ENCODE measurements around the gene MAP2K6.

Gene MAP2K6

DNA sequence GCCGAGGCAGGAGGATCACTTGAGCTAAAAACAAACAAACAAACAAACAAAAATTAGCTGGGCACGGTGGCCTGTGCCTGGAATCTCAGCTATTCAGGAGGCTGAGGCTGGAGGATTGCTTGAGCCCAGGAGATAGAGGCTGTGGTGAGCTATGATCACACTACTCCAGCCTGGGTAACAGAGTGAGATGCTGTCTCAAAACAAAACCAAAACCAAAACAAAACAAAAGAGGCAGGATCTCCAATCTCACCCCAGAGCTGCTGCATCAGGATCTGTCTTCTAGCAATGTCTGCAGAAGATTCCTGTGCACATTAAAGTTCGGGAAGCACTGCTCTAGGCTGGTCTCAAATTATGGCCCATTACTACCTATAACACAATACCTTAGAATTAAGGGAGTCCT is 43.1 kb downstream of the MAP2K6 start:
- TF ChIP-seq ZFX (IDR thresholded peaks at IDR 0.05): no peak
- TF ChIP-seq, protein P1, sequence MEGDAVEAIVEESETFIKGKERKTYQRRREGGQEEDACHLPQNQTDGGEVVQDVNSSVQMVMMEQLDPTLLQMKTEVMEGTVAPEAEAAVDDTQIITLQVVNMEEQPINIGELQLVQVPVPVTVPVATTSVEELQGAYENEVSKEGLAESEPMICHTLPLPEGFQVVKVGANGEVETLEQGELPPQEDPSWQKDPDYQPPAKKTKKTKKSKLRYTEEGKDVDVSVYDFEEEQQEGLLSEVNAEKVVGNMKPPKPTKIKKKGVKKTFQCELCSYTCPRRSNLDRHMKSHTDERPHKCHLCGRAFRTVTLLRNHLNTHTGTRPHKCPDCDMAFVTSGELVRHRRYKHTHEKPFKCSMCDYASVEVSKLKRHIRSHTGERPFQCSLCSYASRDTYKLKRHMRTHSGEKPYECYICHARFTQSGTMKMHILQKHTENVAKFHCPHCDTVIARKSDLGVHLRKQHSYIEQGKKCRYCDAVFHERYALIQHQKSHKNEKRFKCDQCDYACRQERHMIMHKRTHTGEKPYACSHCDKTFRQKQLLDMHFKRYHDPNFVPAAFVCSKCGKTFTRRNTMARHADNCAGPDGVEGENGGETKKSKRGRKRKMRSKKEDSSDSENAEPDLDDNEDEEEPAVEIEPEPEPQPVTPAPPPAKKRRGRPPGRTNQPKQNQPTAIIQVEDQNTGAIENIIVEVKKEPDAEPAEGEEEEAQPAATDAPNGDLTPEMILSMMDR (conservative IDR thresholded peaks at IDR 0.05): no peak
- no peak overlapping the region for H3K27ac ChIP-seq

- TF ChIP-seq ZFX (IDR thresholded peaks at IDR 0.05): no peak
- TF ChIP-seq, protein P1 (conservative IDR thresholded peaks at IDR 0.05): no peak
Observed at GRCh38 chr17:69460963-69461922, 46.7 kb downstream of the MAP2K6 start.

GRCh38 chr17:69461951-69462369 is 47.5 kb downstream of the MAP2K6 start:
- TF ChIP-seq, protein P1 (conservative IDR thresholded peaks at IDR 0.05): no peak
- TF ChIP-seq ZFX (IDR thresholded peaks at IDR 0.05): no peak
- H3K27ac ChIP-seq: no peak overlapping the region

More at GRCh38 chr17:69460963-69461922, 46.7 kb downstream of the MAP2K6 start:
- no peak overlapping the region for H3K27ac ChIP-seq

DNA sequence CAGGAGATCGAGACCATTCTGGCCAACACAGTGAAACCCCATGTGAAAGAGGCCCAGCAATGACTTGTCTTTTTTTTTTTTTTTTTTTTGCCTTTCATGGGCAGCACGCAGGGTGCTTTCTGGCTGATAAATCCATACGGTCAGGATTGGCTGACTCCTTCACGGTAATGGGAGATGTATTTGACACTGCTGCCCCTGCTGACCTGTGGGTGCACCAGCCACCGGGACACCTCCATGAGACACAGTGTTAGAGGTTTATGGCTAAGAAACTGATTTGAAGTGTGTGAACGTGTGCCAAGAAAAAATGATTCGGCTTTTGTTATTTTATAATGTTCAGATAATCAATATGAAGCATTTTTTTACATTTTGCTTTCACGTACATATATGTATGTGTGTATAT is 48.4 kb downstream of the MAP2K6 start:
- H3K27ac ChIP-seq: no peak overlapping the region
- TF ChIP-seq, protein P1 (conservative IDR thresholded peaks at IDR 0.05): no peak
- TF ChIP-seq ZFX (IDR thresholded peaks at IDR 0.05): no peak

DNA sequence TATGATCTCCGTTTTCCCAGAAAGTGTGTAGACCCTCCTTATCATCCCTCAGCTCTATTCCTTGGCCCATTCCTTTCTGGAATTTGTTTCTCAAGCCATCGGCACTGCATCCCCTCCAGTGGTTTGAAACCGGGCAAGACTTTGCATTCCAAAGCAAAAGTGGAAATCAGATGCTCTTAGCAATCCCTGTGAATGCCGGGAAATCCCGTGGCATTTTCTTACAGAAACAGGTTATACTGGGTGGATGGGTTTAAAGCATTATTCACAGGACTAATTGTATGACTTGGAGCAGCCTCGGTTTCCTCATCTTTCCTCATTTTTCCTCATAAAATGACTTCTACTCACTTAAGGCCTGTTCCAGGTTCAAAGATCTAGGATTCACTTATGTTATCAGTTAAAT is 52.0 kb downstream of the MAP2K6 start:
- no peak overlapping the region for H3K27ac ChIP-seq
- TF ChIP-seq ZFX (IDR thresholded peaks at IDR 0.05): no peak
- TF ChIP-seq, protein P1 (conservative IDR thresholded peaks at IDR 0.05): no peak

GRCh38 chr17:69466905-69467667 is 52.6 kb downstream of the MAP2K6 start:
- no peak overlapping the region for H3K27ac ChIP-seq
- TF ChIP-seq, protein P1 (conservative IDR thresholded peaks at IDR 0.05): no peak
- no peak for TF ChIP-seq ZFX (IDR thresholded peaks at IDR 0.05)

GRCh38 chr17:69468207-69468606 is 53.7 kb downstream of the MAP2K6 start:
- H3K27ac ChIP-seq: no peak overlapping the region
- TF ChIP-seq ZFX (IDR thresholded peaks at IDR 0.05): no peak
- TF ChIP-seq, protein P1 (conservative IDR thresholded peaks at IDR 0.05): no peak

Measured in C4-2B (cell line).